HCT116 (cell line): ENCODE results near the gene ZNF791. TPM values are rescaled to one million over a fixed set of nuclear protein-coding genes. Genes with fewer than 3 reads are reported as not detected.

Experiments used
- ATAC-seq: fragments of 200-7000 bp; cut with Tn5 transposase; 2 replicates; pipeline ENCODE4 v1.9.1; 2020; ENCODE audit warnings: mild to moderate bottlenecking, moderate library complexity
- BruUV-seq: library from RNA; stranded (reverse); fragments of 400-500 nt; replicated peaks from 2 replicates; lab custom pipeline; 2021; lab: Mats Ljungman, UMichigan
- CTCF ChIA-PET: fragments of 300-600 bp; sonication (Branson Sonifier 250); formaldehyde crosslinking; loops from one replicate; lab custom pipeline; 2021; ENCODE audit warnings: antibody characterized with exemption; lab: Charles Lee
- POLR2A ChIA-PET: fragments of 300-600, 350-600 bp; sonication (Branson Sonifier 250); formaldehyde crosslinking; loops from one replicate; lab custom pipeline; 2021; ENCODE audit warnings: antibody characterized with exemption; lab: Charles Lee
- RAD21 ChIA-PET, 2 experiments: fragments of 300-600 bp; sonication (Branson Sonifier 250); formaldehyde crosslinking; loops; one replicate each; lab custom pipeline; 2023; ENCODE audit warnings: low total read pairs in 2 of 2; ENCODE audit not compliant: uncharacterized antibody in 2 of 2, unreplicated experiment in 2 of 2, low non-redundant PET in 1 of 2; lab: Charles Lee
- DNase-seq: peaks from one replicate; pipeline ENCODE4 v3.0.0-alpha.2; 2010; ENCODE audit warnings: low read depth, low spot score
- H2AFZ ChIP-seq: fragments of 200-600 bp; shearing (Covaris generic), sonication (generic); 2 replicates; pipeline ENCODE4 v1.6.1; 2017; ENCODE audit warnings: low read depth, mixed run types, mixed read lengths, antibody characterized with exemption, low read length; ENCODE audit not compliant: poor library complexity, severe bottlenecking
- H3K27ac ChIP-seq: 2 replicates; pipeline ENCODE4 v1.5.1; 2012; ENCODE audit warnings: low read depth, low read length
- H3K27me3 ChIP-seq: fragments of 200-600 bp; sonication (generic); 2 replicates; pipeline ENCODE4 v1.6.1; 2016; ENCODE audit warnings: mixed run types, low read length, mixed read lengths; ENCODE audit not compliant: insufficient read depth
- H3K36me3 ChIP-seq, 2 experiments: fragments of 200-500 bp in 1 of 2; fragments of 200-600 bp in 1 of 2; sonication (Bioruptor generic) in 1 of 2; sonication (generic) in 1 of 2; 2 replicates each; pipeline versions ENCODE4 v1.5.1 to v1.6.1; 2014 to 2016; ENCODE audit warnings: low read length in 2 of 2, inconsistent platforms in 1 of 2, mixed read lengths in 1 of 2, mixed run types in 1 of 2; ENCODE audit not compliant: insufficient read depth in 2 of 2, control insufficient read depth in 1 of 2
- H3K4me1 ChIP-seq, 2 experiments: fragments of 200-600 bp in 1 of 2; sonication (generic) in 1 of 2; 2 replicates each; pipeline versions ENCODE4 v1.5.1 to v1.6.1; 2012 to 2017; ENCODE audit warnings: low read length in 2 of 2, inconsistent platforms in 1 of 2, mild to moderate bottlenecking in 1 of 2, mixed read lengths in 1 of 2, mixed run types in 1 of 2, moderate library complexity in 1 of 2; ENCODE audit not compliant: insufficient read depth in 2 of 2, control insufficient read depth in 1 of 2
- H3K4me2 ChIP-seq: fragments of 200-600 bp; sonication (generic); 2 replicates; pipeline ENCODE4 v1.6.1; 2017; ENCODE audit warnings: mixed run types, low read length, mixed read lengths
- H3K4me3 ChIP-seq, 2 experiments: fragments of 200-600 bp in 1 of 2; sonication (generic) in 1 of 2; replicated peaks in 1 of 2; 2 replicates each; pipeline ENCODE4 v1.5.1; 2011 to 2016; ENCODE audit warnings: low read length in 2 of 2, control low read depth in 1 of 2, low read depth in 1 of 2, mild to moderate bottlenecking in 1 of 2, mixed read lengths in 1 of 2, mixed run types in 1 of 2
- H3K79me2 ChIP-seq: fragments of 200-600 bp; sonication (generic); 2 replicates; pipeline ENCODE4 v1.6.1; 2017; ENCODE audit warnings: mild to moderate bottlenecking, mixed run types, low read length, moderate library complexity, mixed read lengths; ENCODE audit not compliant: insufficient read depth
- H3K9ac ChIP-seq: fragments of 200-600 bp; sonication (generic); 2 replicates; pipeline ENCODE4 v1.6.1; 2016; ENCODE audit warnings: low read length, mixed read lengths
- H3K9me2 ChIP-seq: fragments of 200-600 bp; sonication (generic), shearing (Covaris generic); 2 replicates; pipeline ENCODE4 v1.6.1; 2017; ENCODE audit warnings: mixed run types, mild to moderate bottlenecking, moderate library complexity; ENCODE audit not compliant: insufficient read depth
- H3K9me3 ChIP-seq, 2 experiments: fragments of 200-500 bp in 1 of 2; fragments of 200-600 bp in 1 of 2; sonication (Bioruptor generic) in 1 of 2; sonication (generic) in 1 of 2; 2 replicates each; pipeline ENCODE4 v1.6.1; 2014 to 2017; ENCODE audit warnings: low read length in 2 of 2, mixed read lengths in 2 of 2, inconsistent platforms in 1 of 2, low read depth in 1 of 2, mild to moderate bottlenecking in 1 of 2, mixed run types in 1 of 2, moderate library complexity in 1 of 2; ENCODE audit not compliant: control insufficient read depth in 1 of 2, insufficient read depth in 1 of 2
- H4K20me1 ChIP-seq: fragments of 200-600 bp; sonication (generic), shearing (Covaris generic); 2 replicates; pipeline ENCODE4 v1.6.1; 2017; ENCODE audit warnings: mixed run types, mild to moderate bottlenecking, moderate library complexity; ENCODE audit not compliant: insufficient read depth
- MAX ChIP-seq: IDR thresholded peaks from 2 replicates; pipeline ENCODE4 v1.6.1; 2012
- POLR2A ChIP-seq: IDR thresholded peaks from 2 replicates; pipeline ENCODE4 v1.7.0; 2011; ENCODE audit warnings: borderline replicate concordance; ENCODE audit not compliant: insufficient read depth, insufficient read length; ENCODE audit errors: extremely low read depth
- REST ChIP-seq: IDR thresholded peaks from 2 replicates; pipeline ENCODE4 v1.6.1; 2012; ENCODE audit warnings: low read depth
- SP1 ChIP-seq: IDR thresholded peaks from 2 replicates; pipeline ENCODE4 v1.6.1; 2012; ENCODE audit warnings: low read depth
- SRF ChIP-seq: IDR thresholded peaks from 2 replicates; pipeline ENCODE4 v1.6.1; 2012; ENCODE audit warnings: low read depth
- ZFX ChIP-seq: fragments of 450-650 bp; IDR thresholded peaks from 2 replicates; pipeline ENCODE4 v1.6.1; 2017
- intact Hi-C: fragments of 100-400 bp; cut with micrococcal nuclease; formaldehyde crosslinking; loops from 2 replicates; pipeline ENCODE4 v1.10.0; 2022
- total RNA-seq: library from RNA; stranded (reverse); gene quantifications from one replicate; pipeline ENCODE4 v1.2.1, GENCODE V29; 2021; ENCODE audit not compliant: unreplicated experiment

The ZNF791 gene
- total RNA-seq, 1 experiment from 2014 or later, result 21.2 TPM

- Histone ChIP-seq H3K9me3 (peaks cover 0 to 4% of the 10 kb centered on the region in 2 experiments; a peak in 1 of 4 replicates), H3K79me2 (no peaks in the 10 kb centered on the region), H4K20me1 (no peaks in the 10 kb centered on the region), H3K9me2 (no peaks in the 10 kb centered on the region), H3K9ac (no peak overlapping the region), H3K27ac (no peak overlapping the region), H3K4me2 (no peak overlapping the region), H3K36me3 (no peaks in the 10 kb centered on the region), H2AFZ (no peak overlapping the region), H3K4me1 (no peaks in the 10 kb centered on the region), H3K4me3 (no peak overlapping the region), H3K27me3 (no peaks in the 10 kb centered on the region)
- DNase-seq (no peak), ATAC-seq (no peak)
- no TSS peak for BruUV-seq
- ChIA-PET CTCF (no interaction called here), RAD21 (no interaction called here), POLR2A (no interaction called here)
- intact Hi-C loops, result no loop called here
- TF ChIP-seq REST (no peak), POLR2A (no peak), SP1 (no peak), MAX (no peak), ZFX (no peak), SRF (no peak)
These were observed 28.0 kb downstream of the ZNF791 start for GRCh38 chr19:12638611-12639182.
